ENCODE measurements around the gene PDK1. TPM values are rescaled to one million over a fixed set of nuclear protein-coding genes. Genes with fewer than 3 reads are reported as not detected.
"Not testable (repeated sequence)": the region's sequence is repeated elsewhere in the genome, so short reads cannot be mapped to it uniquely, and the experiment has no call there.

Gene PDK1
- 39.2 and 44.6 TPM in 2 replicates for total RNA-seq (2014; rRNA removed; shearing (Covaris generic); ENCODE audit: low replicate concordance)

- in situ Hi-C loops (cut with HindIII; ENCODE audit: low pct_unique_long_range_greater_than_20kb, low sequenced_read_pairs), result no loop called here
- peak; percentile 99 for DNase-seq (ENCODE audit: low read depth)
These were observed at the start of gene PDK1 for GRCh38 chr2:172555522-172556283. Gene PDK1 (plus strand): TSS chr2:172556090. CDS start chr2:172556151, 61 bp downstream.

GRCh38 chr2:172507199-172507598 is 48.7 kb upstream of the PDK1 start:
- in situ Hi-C loops (cut with HindIII; ENCODE audit: low pct_unique_long_range_greater_than_20kb, low sequenced_read_pairs), result no loop called here
- DNase-seq (ENCODE audit: low read depth), result no peak

GRCh38 chr2:172510088-172510487 is 45.8 kb upstream of the PDK1 start:
- in situ Hi-C loops (cut with HindIII; ENCODE audit: low pct_unique_long_range_greater_than_20kb, low sequenced_read_pairs), result no loop called here
- no peak for DNase-seq (ENCODE audit: low read depth)

- DNase-seq (ENCODE audit: low read depth), result no peak
- in situ Hi-C loops (cut with HindIII; ENCODE audit: low pct_unique_long_range_greater_than_20kb, low sequenced_read_pairs), result no loop called here
These were observed 45.3 kb upstream of the PDK1 start for GRCh38 chr2:172510548-172510947.

GRCh38 chr2:172512810-172513523 is 42.9 kb upstream of the PDK1 start:
- no peak for DNase-seq (ENCODE audit: low read depth)
- in situ Hi-C loops (cut with HindIII; ENCODE audit: low pct_unique_long_range_greater_than_20kb, low sequenced_read_pairs), result no loop called here

GRCh38 chr2:172513524-172513900 is 42.4 kb upstream of the PDK1 start:
- in situ Hi-C loops (cut with HindIII; ENCODE audit: low pct_unique_long_range_greater_than_20kb, low sequenced_read_pairs), result no loop called here
- DNase-seq (ENCODE audit: low read depth), result no peak

- in situ Hi-C loops (cut with HindIII; ENCODE audit: low pct_unique_long_range_greater_than_20kb, low sequenced_read_pairs), result no loop called here
- DNase-seq (ENCODE audit: low read depth), result no peak
These were observed 41.8 kb upstream of the PDK1 start for GRCh38 chr2:172513935-172514586.

- in situ Hi-C loops (cut with HindIII; ENCODE audit: low pct_unique_long_range_greater_than_20kb, low sequenced_read_pairs), result no loop called here
- DNase-seq (ENCODE audit: low read depth), result peak; percentile 30
These were observed 39.6 kb upstream of the PDK1 start for GRCh38 chr2:172516299-172516698.

- in situ Hi-C loops (cut with HindIII; ENCODE audit: low pct_unique_long_range_greater_than_20kb, low sequenced_read_pairs), result no loop called here
- DNase-seq (ENCODE audit: low read depth), result no peak
These were observed 36.9 kb upstream of the PDK1 start for GRCh38 chr2:172518995-172519394.

- no peak for DNase-seq (ENCODE audit: low read depth)
- in situ Hi-C loops (cut with HindIII; ENCODE audit: low pct_unique_long_range_greater_than_20kb, low sequenced_read_pairs), result no loop called here
These were observed 30.3 kb upstream of the PDK1 start for GRCh38 chr2:172525601-172526000.

- in situ Hi-C loops (cut with HindIII; ENCODE audit: low pct_unique_long_range_greater_than_20kb, low sequenced_read_pairs), result no loop called here
- no peak for DNase-seq (ENCODE audit: low read depth)
These were observed 24.6 kb upstream of the PDK1 start for GRCh38 chr2:172531309-172531708.

- in situ Hi-C loops (cut with HindIII; ENCODE audit: low pct_unique_long_range_greater_than_20kb, low sequenced_read_pairs); DNase-seq (ENCODE audit: low read depth): not testable (repeated sequence)
These were observed 23.4 kb upstream of the PDK1 start for GRCh38 chr2:172532461-172532860.

GRCh38 chr2:172533687-172534086 is 22.2 kb upstream of the PDK1 start:
- in situ Hi-C loops (cut with HindIII; ENCODE audit: low pct_unique_long_range_greater_than_20kb, low sequenced_read_pairs), result no loop called here
- DNase-seq (ENCODE audit: low read depth), result no peak

GRCh38 chr2:172535119-172535518 is 20.8 kb upstream of the PDK1 start:
- in situ Hi-C loops (cut with HindIII; ENCODE audit: low pct_unique_long_range_greater_than_20kb, low sequenced_read_pairs), result no loop called here

GRCh38 chr2:172537851-172538250 is 18.0 kb upstream of the PDK1 start:
- DNase-seq (ENCODE audit: low read depth); in situ Hi-C loops (cut with HindIII; ENCODE audit: low pct_unique_long_range_greater_than_20kb, low sequenced_read_pairs): not testable (repeated sequence)

More at GRCh38 chr2:172535119-172535518, 20.8 kb upstream of the PDK1 start:
- DNase-seq (ENCODE audit: low read depth), result no peak

GRCh38 chr2:172539767-172540166 is 16.1 kb upstream of the PDK1 start:
- in situ Hi-C loops (cut with HindIII; ENCODE audit: low pct_unique_long_range_greater_than_20kb, low sequenced_read_pairs), result no loop called here
- no peak for DNase-seq (ENCODE audit: low read depth)

- in situ Hi-C loops (cut with HindIII; ENCODE audit: low pct_unique_long_range_greater_than_20kb, low sequenced_read_pairs), result no loop called here
- DNase-seq (ENCODE audit: low read depth), result no peak
These were observed 15.5 kb upstream of the PDK1 start for GRCh38 chr2:172540421-172540820.

GRCh38 chr2:172545408-172546075 is 10.3 kb upstream of the PDK1 start:
- no peak for DNase-seq (ENCODE audit: low read depth)
- in situ Hi-C loops (cut with HindIII; ENCODE audit: low pct_unique_long_range_greater_than_20kb, low sequenced_read_pairs), result no loop called here

- no peak for DNase-seq (ENCODE audit: low read depth)
- in situ Hi-C loops (cut with HindIII; ENCODE audit: low pct_unique_long_range_greater_than_20kb, low sequenced_read_pairs), result no loop called here
These were observed 6.8 kb upstream of the PDK1 start for GRCh38 chr2:172549131-172549530.

All from Caki2 (cell line).